ENCODE measurements around the gene KCNMB4. TPM values are rescaled to one million over a fixed set of nuclear protein-coding genes. Genes with fewer than 3 reads are reported as not detected.

KCNMB4 gene
- total RNA-seq, 1 experiment from 2014 or later: 1.1 TPM

GRCh38 chr12:70482764-70483163 is 116.7 kb downstream of the KCNMB4 start:
- in situ Hi-C loops (cut with HindIII; ENCODE audit: low sequenced_read_pairs): no loop called here
- DNase-seq (ENCODE audit: low spot score): no peak

Other genes with a start within 250 kb of the KCNMB4 start
- 114 and 162 TPM in 2 replicates for gene CNOT2, start 122.9 kb upstream of the KCNMB4 start, total RNA-seq (2014; rRNA removed; shearing (Covaris generic))